GM18517 (cell line): ENCODE results near the gene CPLX3.

Source experiments
- ATAC-seq: cut with Tn5 transposase; IDR thresholded peaks from one replicate; pipeline ENCODE4 v1.9.1; 2021; ENCODE audit warnings: mild to moderate bottlenecking, moderate library complexity; ENCODE audit not compliant: unreplicated experiment

Gene CPLX3

GRCh38 chr15:74788042-74788682 is 38.3 kb upstream of the CPLX3 start:
- no peak for ATAC-seq

- no peak for ATAC-seq
These were observed 37.7 kb upstream of the CPLX3 start for GRCh38 chr15:74788683-74789151.

GRCh38 chr15:74789171-74789631 is 37.2 kb upstream of the CPLX3 start:
- no peak for ATAC-seq

GRCh38 chr15:74789741-74790079 is 36.7 kb upstream of the CPLX3 start:
- ATAC-seq = no peak

GRCh38 chr15:74790080-74790916 is 36.1 kb upstream of the CPLX3 start:
- no peak for ATAC-seq

- no peak for ATAC-seq
These were observed 35.4 kb upstream of the CPLX3 start for GRCh38 chr15:74791007-74791406.

- no peak for ATAC-seq
These were observed 34.8 kb upstream of the CPLX3 start for GRCh38 chr15:74791667-74792066.

GRCh38 chr15:74792227-74793016 is 34.0 kb upstream of the CPLX3 start:
- ATAC-seq = no peak

- ATAC-seq = no peak
These were observed 33.0 kb upstream of the CPLX3 start for GRCh38 chr15:74793135-74794028.

GRCh38 chr15:74794248-74794969 is 32.0 kb upstream of the CPLX3 start:
- ATAC-seq = no peak

GRCh38 chr15:74794970-74795349 is 31.5 kb upstream of the CPLX3 start:
- ATAC-seq = no peak

GRCh38 chr15:74795966-74796625 is 30.3 kb upstream of the CPLX3 start:
- ATAC-seq = no peak

GRCh38 chr15:74798388-74799254 is 27.8 kb upstream of the CPLX3 start:
- no peak for ATAC-seq

- ATAC-seq = no peak
These were observed 27.1 kb upstream of the CPLX3 start for GRCh38 chr15:74799255-74799855.

- ATAC-seq = peak; percentile 56
These were observed 26.4 kb upstream of the CPLX3 start for GRCh38 chr15:74799856-74800558.

- ATAC-seq = no peak
These were observed 25.8 kb upstream of the CPLX3 start for GRCh38 chr15:74800559-74801094.
